ENCODE measurements around the gene TWIST2. TPM values are rescaled to one million over a fixed set of nuclear protein-coding genes. Genes with fewer than 3 reads are reported as not detected.

Gene TWIST2
- total and polyA plus RNA-seq, 9 of the 15 experiments (the other 6 are each of a cell fraction or from before 2014, with no cell fraction given), result not detected

DNA sequence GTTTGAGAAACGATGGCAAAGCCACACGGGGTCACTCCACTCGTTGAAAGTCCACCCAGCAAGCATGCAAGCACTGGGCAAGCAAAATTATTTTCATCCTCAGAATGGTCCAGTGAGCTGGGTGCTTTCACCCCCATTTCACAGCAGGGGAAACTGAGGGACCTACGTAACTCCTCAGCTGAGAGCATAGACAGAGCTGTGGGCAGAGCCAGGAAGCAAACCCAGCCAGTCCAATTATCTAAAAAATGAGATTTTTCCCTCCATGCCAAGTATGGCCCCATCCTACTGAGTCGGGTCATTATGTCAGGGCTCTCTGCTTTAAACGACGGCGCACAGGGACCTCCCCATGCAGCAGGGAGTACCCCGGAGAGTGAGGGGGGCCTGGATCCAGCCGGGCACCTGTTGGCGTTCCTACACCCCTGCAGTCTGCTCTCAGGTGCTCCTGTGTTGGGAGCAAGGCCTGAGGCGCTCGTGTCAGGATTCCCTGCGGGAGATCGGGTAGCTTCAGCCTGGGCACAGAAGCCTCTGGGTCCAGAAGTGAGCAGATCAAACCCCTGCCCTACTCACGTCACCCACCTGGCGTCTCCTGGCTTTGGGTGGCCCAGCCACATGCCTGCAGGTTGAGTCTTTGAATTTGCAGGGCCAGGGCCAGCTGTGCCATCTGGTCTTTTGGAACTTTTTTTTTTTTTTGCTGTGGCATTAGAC lies 17.3 kb downstream of the TWIST2 start:
- DNase-seq (ENCODE audit: extremely low read depth in 1 of 4, low spot score in 3 of 4), result no peak
- ChIA-PET POLR2A (no interaction called here), CTCF (ENCODE audit: low intra/inter-chr PET ratio) (no interaction called here)
- BruUV-seq (replicated peaks), result no TSS peak
- Histone ChIP-seq H3K79me2 (ENCODE audit: control insufficient read depth, insufficient read depth, low read length) (no peaks in the 10 kb centered on the region), H3K4me2 (ENCODE audit: insufficient read depth, low read length) (no peak overlapping the region), H4K20me1 (replicated peaks; ENCODE audit: control insufficient read depth, insufficient read depth, low read length) (no peaks in the 10 kb centered on the region), H3K36me3 (ENCODE audit: control insufficient read depth, insufficient read depth, low read length) (no peaks in the 10 kb centered on the region), H3K9ac (ENCODE audit: insufficient read depth in 1 of 2, low read depth in 2 of 2, low read length in 2 of 2) (no peak overlapping the region), H3K9me3 (replicated peaks; ENCODE audit: control insufficient read depth, insufficient read depth, low read depth, low read length) (no peaks in the 10 kb centered on the region), H3K4me3 (no peak overlapping the region), H3K4me1 (replicated peaks in 1 of 2; ENCODE audit: control insufficient read depth in 2 of 2, insufficient read depth in 2 of 2, low read length in 2 of 2) (no peaks in the 10 kb centered on the region), H2AFZ (ENCODE audit: low read depth, low read length) (no peak overlapping the region), H3K27ac (ENCODE audit: extremely low read depth, low read depth, low read length) (no peak overlapping the region), H3K9me1 (ENCODE audit: control insufficient read depth, insufficient read depth, low read length) (no peaks in the 10 kb centered on the region), H3K27me3 (ENCODE audit: control insufficient read depth in 2 of 2, insufficient read depth in 2 of 2, low read length in 2 of 2) (peaks cover 0 to 65% of the 10 kb centered on the region in 2 experiments; a peak in 3 of 5 replicates)
- in situ Hi-C loops (cut with MboI) (no loop called here), intact Hi-C loops (cut with micrococcal nuclease) (no loop called here)
- no peak for FAIRE-seq
- TF ChIP-seq, protein P1, sequence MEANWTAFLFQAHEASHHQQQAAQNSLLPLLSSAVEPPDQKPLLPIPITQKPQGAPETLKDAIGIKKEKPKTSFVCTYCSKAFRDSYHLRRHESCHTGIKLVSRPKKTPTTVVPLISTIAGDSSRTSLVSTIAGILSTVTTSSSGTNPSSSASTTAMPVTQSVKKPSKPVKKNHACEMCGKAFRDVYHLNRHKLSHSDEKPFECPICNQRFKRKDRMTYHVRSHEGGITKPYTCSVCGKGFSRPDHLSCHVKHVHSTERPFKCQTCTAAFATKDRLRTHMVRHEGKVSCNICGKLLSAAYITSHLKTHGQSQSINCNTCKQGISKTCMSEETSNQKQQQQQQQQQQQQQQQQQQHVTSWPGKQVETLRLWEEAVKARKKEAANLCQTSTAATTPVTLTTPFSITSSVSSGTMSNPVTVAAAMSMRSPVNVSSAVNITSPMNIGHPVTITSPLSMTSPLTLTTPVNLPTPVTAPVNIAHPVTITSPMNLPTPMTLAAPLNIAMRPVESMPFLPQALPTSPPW (CRISPR knock-in tag; IDR thresholded peaks at IDR 0.05), result no peak
- no peak for TF ChIP-seq HSF4 (CRISPR knock-in tag; IDR thresholded peaks at IDR 0.05; ENCODE audit: borderline replicate concordance)
- TF ChIP-seq BDP1 (IDR thresholded peaks at IDR 0.05; ENCODE audit: insufficient read depth, insufficient read length), result no peak
- TF ChIP-seq SMAD3 (CRISPR knock-in tag; conservative IDR thresholded peaks at IDR 0.05), result no peak
- no peak for TF ChIP-seq FOS (IDR thresholded peaks at IDR 0.05; ENCODE audit: extremely low read depth, insufficient read length)
- no peak for TF ChIP-seq FOXK2 (conservative IDR thresholded peaks at IDR 0.05 in 1 of 2, IDR thresholded peaks at IDR 0.05 in 1 of 2; ENCODE audit: low read depth in 2 of 2)
- no peak for TF ChIP-seq TSC22D4 (tag; IDR thresholded peaks at IDR 0.05)
- TF ChIP-seq GABPA (tag; conservative IDR thresholded peaks at IDR 0.05; ENCODE audit: low read depth), result no peak
- TF ChIP-seq, protein P2, sequence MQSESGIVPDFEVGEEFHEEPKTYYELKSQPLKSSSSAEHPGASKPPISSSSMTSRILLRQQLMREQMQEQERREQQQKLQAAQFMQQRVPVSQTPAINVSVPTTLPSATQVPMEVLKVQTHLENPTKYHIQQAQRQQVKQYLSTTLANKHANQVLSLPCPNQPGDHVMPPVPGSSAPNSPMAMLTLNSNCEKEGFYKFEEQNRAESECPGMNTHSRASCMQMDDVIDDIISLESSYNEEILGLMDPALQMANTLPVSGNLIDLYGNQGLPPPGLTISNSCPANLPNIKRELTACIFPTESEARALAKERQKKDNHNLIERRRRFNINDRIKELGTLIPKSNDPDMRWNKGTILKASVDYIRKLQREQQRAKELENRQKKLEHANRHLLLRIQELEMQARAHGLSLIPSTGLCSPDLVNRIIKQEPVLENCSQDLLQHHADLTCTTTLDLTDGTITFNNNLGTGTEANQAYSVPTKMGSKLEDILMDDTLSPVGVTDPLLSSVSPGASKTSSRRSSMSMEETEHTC (IDR thresholded peaks at IDR 0.05), result no peak
- TF ChIP-seq NFIC (IDR thresholded peaks at IDR 0.05), result no peak
- WGBS (ENCODE audit: insufficient coverage, low coverage, missing lambda C conversion rate), result 0% methylated on average over 10 of the region's 17 CpGs
- no peak for ATAC-seq

Data from K562 (cell line).